B cell (primary cell): ENCODE measurements around the gene PGAM1. TPM values are rescaled to one million over a fixed set of nuclear protein-coding genes. Genes with fewer than 3 reads are reported as not detected.

Experiments
- ATAC-seq: fragments of 200-7000 bp; cut with Tn5 transposase; one replicate; pipeline ENCODE4 v1.10.0; 2021; ENCODE audit warnings: low read depth, mild to moderate bottlenecking, moderate number of reproducible peaks, moderate library complexity
- CTCF ChIA-PET: fragments of 350-600 bp; sonication (Branson Sonifier 250); formaldehyde crosslinking; loops from one replicate; lab custom pipeline; 2021; ENCODE audit warnings: antibody characterized with exemption, inconsistent platforms; lab: Charles Lee
- POLR2A ChIA-PET: fragments of 350-600 bp; sonication (Branson Sonifier 250); formaldehyde crosslinking; loops from one replicate; lab custom pipeline; 2021; ENCODE audit warnings: antibody characterized with exemption; lab: Charles Lee
- DNase-seq: peaks from one replicate; pipeline ENCODE4 v3.0.0; 2013
- H2AFZ ChIP-seq: 2 replicates; pipeline ENCODE4 v1.6.1; 2012; ENCODE audit warnings: mild to moderate bottlenecking, low read depth, low read length; ENCODE audit not compliant: insufficient read depth, poor library complexity, severe bottlenecking
- H3K27ac ChIP-seq, 2 donors: 1 replicate in 1 of 2; 2 replicates in 1 of 2; pipeline ENCODE4 v1.5.1; 2012 to 2013; ENCODE audit warnings: low read length in 2 of 2, mild to moderate bottlenecking in 2 of 2, moderate library complexity in 1 of 2
- H3K27me3 ChIP-seq, 4 experiments: fragments of 200-600 bp in 1 of 4; sonication (generic) in 1 of 4; replicated peaks in 1 of 4; 1 replicate in 2 of 4; 2 replicates in 2 of 4; pipeline versions ENCODE4 v1.6.1 to v1.7.0; 2013 to 2016; ENCODE audit warnings: low read length in 3 of 4, mild to moderate bottlenecking in 2 of 4, mixed read lengths in 1 of 4, moderate library complexity in 1 of 4; ENCODE audit not compliant: insufficient read depth in 4 of 4, control insufficient read depth in 3 of 4; ENCODE audit errors: control extremely low read depth in 1 of 4
- H3K36me3 ChIP-seq, 2 experiments: replicated peaks in 1 of 2; 1 replicate in 1 of 2; 2 replicates in 1 of 2; pipeline versions ENCODE4 v1.6.1 to v1.7.1; 2013; ENCODE audit warnings: low read length in 1 of 2; ENCODE audit not compliant: insufficient read depth in 2 of 2, control insufficient read depth in 1 of 2; ENCODE audit errors: control extremely low read depth in 1 of 2, extremely low read depth in 1 of 2
- H3K4me1 ChIP-seq, 2 donors: fragments of 200-600 bp in 1 of 2; sonication (generic) in 1 of 2; 1 replicate in 1 of 2; 2 replicates in 1 of 2; pipeline versions ENCODE4 v1.5.1 to v1.6.1; 2013 to 2017; ENCODE audit warnings: low read length in 2 of 2; ENCODE audit not compliant: control insufficient read depth in 2 of 2, insufficient read depth in 2 of 2
- H3K4me2 ChIP-seq: replicated peaks from 2 replicates; pipeline ENCODE3; 2012; ENCODE audit warnings: mild to moderate bottlenecking, low read depth, low read length; ENCODE audit not compliant: poor library complexity, severe bottlenecking
- H3K4me3 ChIP-seq, 5 experiments: fragments of 200-600 bp in 1 of 5; sonication (generic) in 1 of 5; 1 replicate in 3 of 5; 2 replicates in 2 of 5; pipeline versions ENCODE4 v1.5.1 to v1.7.0; 2011 to 2016; ENCODE audit warnings: low read length in 4 of 5, mild to moderate bottlenecking in 4 of 5, low read depth in 2 of 5, control low read depth in 1 of 5, moderate library complexity in 1 of 5; ENCODE audit not compliant: insufficient read depth in 1 of 5; ENCODE audit errors: control extremely low read depth in 1 of 5, extremely low read depth in 1 of 5
- H3K79me2 ChIP-seq: fragments of 200-600 bp; sonication (generic); one replicate; pipeline ENCODE4 v1.6.0; 2016; ENCODE audit warnings: low read length; ENCODE audit not compliant: control insufficient read depth, insufficient read depth
- H3K9ac ChIP-seq: fragments of 200-600 bp; sonication (generic); 2 replicates; pipeline ENCODE4 v1.6.1; 2017; ENCODE audit warnings: mild to moderate bottlenecking, low read length, moderate library complexity
- H3K9me3 ChIP-seq, 3 donors: one replicate each; pipeline versions ENCODE4 v1.6.1 to v1.7.1; 2013; ENCODE audit warnings: low read length in 2 of 3; ENCODE audit not compliant: control insufficient read depth in 2 of 3, insufficient read depth in 1 of 3; ENCODE audit errors: control extremely low read depth in 1 of 3
- H4K20me1 ChIP-seq: 2 replicates; pipeline ENCODE4 v1.6.0; 2012; ENCODE audit warnings: mild to moderate bottlenecking, low read length; ENCODE audit not compliant: insufficient read depth, control insufficient read depth, poor library complexity, severe bottlenecking
- H3K27ac Mint-ChIP-seq: one replicate; pipeline ENCODE4 v1.8.0; 2021; ENCODE audit warnings: mixed read lengths
- H3K27me3 Mint-ChIP-seq: one replicate; pipeline ENCODE4 v1.8.0; 2021; ENCODE audit warnings: mixed read lengths
- H3K4me1 Mint-ChIP-seq: one replicate; pipeline ENCODE4 v1.8.0; 2021; ENCODE audit warnings: mixed read lengths
- H3K4me3 Mint-ChIP-seq: one replicate; pipeline ENCODE4 v1.8.0; 2021; ENCODE audit warnings: mixed read lengths
- H3K9me3 Mint-ChIP-seq: one replicate; pipeline ENCODE4 v1.8.0; 2022; ENCODE audit warnings: mixed read lengths; ENCODE audit not compliant: insufficient read depth
- EZH2 ChIP-seq: IDR thresholded peaks from 2 replicates; pipeline ENCODE4 v1.6.1; 2012; ENCODE audit warnings: borderline replicate concordance, low read depth, mild to moderate bottlenecking, moderate library complexity, low read length; ENCODE audit not compliant: insufficient read depth, poor library complexity, severe bottlenecking
- WGBS: methylation state at CpG from one replicate; pipeline ENCODE4 v1.1.5; 2013; ENCODE audit warnings: missing lambda C conversion rate; ENCODE audit not compliant: insufficient coverage; 5-methylcytosine and 5-hydroxymethylcytosine counted together
- intact Hi-C: fragments of 100-400 bp; cut with micrococcal nuclease; formaldehyde crosslinking; loops from one replicate; pipeline ENCODE4 v1.10.0; 2022
- polyA plus RNA-seq: library from polyadenylated mRNA; depleted of rRNA; stranded (reverse); fragments of >200 nt; gene quantifications from 2 replicates; pipeline ENCODE4 v1.2.3, GENCODE V29; 2012
- total RNA-seq, 2 donors: library from RNA; stranded (reverse); fragments of 120-200 nt in 1 of 2; gene quantifications; 1 replicate in 1 of 2; 2 replicates in 1 of 2; pipeline versions ENCODE4 v1.2.3 to v1.2.4, GENCODE V29; 2013 to 2022
- TF ChIP-seq, protein P1 (sequence below): fragments of 200-600 bp; IDR thresholded peaks from one replicate; pipeline ENCODE4 v1.8.0; 2022; ENCODE audit warnings: antibody characterized with exemption, mild to moderate bottlenecking

PGAM1 gene
- total and polyA plus RNA-seq, 2 donors (not counting 1 experiment from before 2014, with no cell fraction given): 48.7 to 83.4 TPM

DNA sequence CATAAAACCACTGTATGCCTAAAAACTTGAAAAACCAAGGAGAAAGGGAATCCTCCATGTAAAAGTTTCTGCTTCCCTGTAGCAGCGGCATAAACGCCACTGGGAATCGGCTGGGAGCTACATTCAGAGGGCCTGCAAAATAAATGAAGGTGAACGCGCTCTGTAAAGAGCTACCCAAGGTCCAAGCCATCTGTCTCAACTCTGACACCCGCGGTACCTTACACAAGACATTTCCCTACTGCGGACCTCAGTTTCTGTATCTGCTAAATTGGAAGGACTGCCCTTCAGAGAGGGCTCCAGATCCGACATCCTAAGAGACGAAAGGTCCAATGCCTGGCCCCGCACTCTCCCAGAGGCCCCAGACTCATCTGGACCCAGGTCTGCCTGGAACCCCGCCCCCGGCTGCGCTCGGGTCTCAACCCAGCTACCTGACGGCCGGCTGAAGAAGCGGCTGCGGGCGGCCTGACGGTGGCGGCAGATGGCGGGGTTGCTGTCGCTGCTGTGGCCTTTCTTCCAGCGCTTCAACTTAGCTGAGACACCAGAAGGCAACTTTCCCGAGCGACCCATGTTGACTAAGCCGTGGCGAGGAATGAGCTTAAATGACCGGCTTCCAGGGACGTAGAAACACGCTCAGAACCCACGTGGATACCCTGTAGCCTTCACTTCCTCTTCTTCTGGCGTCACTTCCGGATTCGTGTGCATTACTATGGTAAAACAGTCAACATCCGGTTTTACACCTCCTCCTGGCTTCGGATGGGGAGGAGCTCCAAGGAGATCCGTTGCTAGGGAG, 25.1 kb upstream of the PGAM1 start, which contains the start of gene RRP12:
RRP12 (minus strand) TSS at position 676 of the 790 bp plus-strand sequence; CDS start at position 567, 109 bp downstream.
- intact Hi-C loops: loop anchor here (1.0 kb wide), 7 partner anchors 25 to 286 kb away; partner anchors contain the start of genes ARHGAP19, AVPI1, EXOSC1 and FRAT2
- Histone ChIP-seq H3K36me3 (peaks cover 0 to 8% of the 10 kb centered on the region in 2 experiments), H2AFZ (peak within 1 kb of the TSS; percentile 64), H3K4me3 (peak within 1 kb of the TSS; percentile 68 to 98 (median 81)), H3K27me3 (no peaks in the 10 kb centered on the region), H3K79me2 (peaks cover 17% of the 10 kb centered on the region), H3K4me1 (peaks cover 12 to 19% of the 10 kb centered on the region in 2 donors), H4K20me1 (peaks cover 5% of the 10 kb centered on the region), H3K9me3 (no peaks in the 10 kb centered on the region), H3K27ac (peak within 1 kb of the TSS; percentile 90 to 94), H3K9ac (peak within 1 kb of the TSS; percentile 83), H3K4me2 (peak within 1 kb of the TSS; percentile 81)
- Mint-ChIP-seq H3K27me3 (no peaks in the 10 kb centered on the region), H3K4me3 (peak within 1 kb of the TSS; percentile 98), H3K27ac (peak within 1 kb of the TSS; percentile 97), H3K4me1 (peaks cover 15% of the 10 kb centered on the region), H3K9me3 (no peaks in the 10 kb centered on the region)
- ATAC-seq (peak; percentile 88), DNase-seq (peak; percentile 97)
- WGBS: under 1% methylated on average over 33 of the region's 39 CpGs
- ChIA-PET POLR2A (interaction anchor here (0.7 to 1.6 kb wide), 3 partner anchors 14 to 82 kb away, joined by 3 to 12 read pairs (median 3); partner anchors contain the start of gene FRAT1), CTCF (interaction anchor here (0.6 to 3.0 kb wide), 10 partner anchors 9 to 1171 kb away, joined by 3 to 16 read pairs (median 4); partner anchors contain the start of gene FRAT1)
- TF ChIP-seq EZH2: no peak
- TF ChIP-seq, protein P1, sequence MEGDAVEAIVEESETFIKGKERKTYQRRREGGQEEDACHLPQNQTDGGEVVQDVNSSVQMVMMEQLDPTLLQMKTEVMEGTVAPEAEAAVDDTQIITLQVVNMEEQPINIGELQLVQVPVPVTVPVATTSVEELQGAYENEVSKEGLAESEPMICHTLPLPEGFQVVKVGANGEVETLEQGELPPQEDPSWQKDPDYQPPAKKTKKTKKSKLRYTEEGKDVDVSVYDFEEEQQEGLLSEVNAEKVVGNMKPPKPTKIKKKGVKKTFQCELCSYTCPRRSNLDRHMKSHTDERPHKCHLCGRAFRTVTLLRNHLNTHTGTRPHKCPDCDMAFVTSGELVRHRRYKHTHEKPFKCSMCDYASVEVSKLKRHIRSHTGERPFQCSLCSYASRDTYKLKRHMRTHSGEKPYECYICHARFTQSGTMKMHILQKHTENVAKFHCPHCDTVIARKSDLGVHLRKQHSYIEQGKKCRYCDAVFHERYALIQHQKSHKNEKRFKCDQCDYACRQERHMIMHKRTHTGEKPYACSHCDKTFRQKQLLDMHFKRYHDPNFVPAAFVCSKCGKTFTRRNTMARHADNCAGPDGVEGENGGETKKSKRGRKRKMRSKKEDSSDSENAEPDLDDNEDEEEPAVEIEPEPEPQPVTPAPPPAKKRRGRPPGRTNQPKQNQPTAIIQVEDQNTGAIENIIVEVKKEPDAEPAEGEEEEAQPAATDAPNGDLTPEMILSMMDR: no peak
